ENCODE data around the gene ARL2.
"Not testable (repeated sequence)": the region's sequence is repeated elsewhere in the genome, so short reads cannot be mapped to it uniquely, and the experiment has no call there.

The ARL2 gene

DNA sequence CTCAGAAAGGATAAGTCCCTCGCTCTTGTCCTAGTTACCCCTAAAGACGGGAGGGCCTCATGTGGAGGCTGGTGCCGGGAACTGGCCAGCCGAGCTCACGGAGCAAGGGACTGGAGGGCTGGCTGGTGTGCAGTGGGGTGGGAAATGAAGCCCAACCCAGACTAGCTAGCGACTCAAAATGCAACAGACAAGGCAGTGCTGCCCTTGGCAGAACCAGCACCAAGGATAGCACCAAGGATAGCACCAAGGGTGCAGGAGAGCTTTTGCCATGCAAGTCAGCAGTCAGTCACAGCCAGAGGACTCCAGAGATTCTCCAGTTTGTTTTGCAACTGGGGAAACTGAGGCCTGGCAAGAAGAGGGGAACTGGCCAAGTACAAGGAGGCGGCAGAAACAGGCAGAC is 10.7 kb upstream of the ARL2 start:
- no peaks in the 10 kb centered on the region for H3K9me3 ChIP-seq (ENCODE audit: control insufficient read depth in 2 of 2, low read length in 2 of 2)
- no peaks in the 10 kb centered on the region for H3K36me3 ChIP-seq (ENCODE audit: control insufficient read depth in 2 of 2, insufficient read depth in 2 of 2, low read length in 2 of 2)
- no peaks in the 10 kb centered on the region for H3K27me3 ChIP-seq (ENCODE audit: control insufficient read depth in 2 of 2, insufficient read depth in 2 of 2, low read length in 2 of 2)
- H3K9ac ChIP-seq (ENCODE audit: low read depth in 1 of 2, low read length in 2 of 2) = no peak overlapping the region
- H3K4me3 ChIP-seq (ENCODE audit: low read length in 2 of 2) = no peak overlapping the region
- H3K4me1 ChIP-seq (ENCODE audit: control insufficient read depth in 2 of 2, insufficient read depth in 2 of 2, low read length in 2 of 2) = peaks cover 11 to 15% of the 10 kb centered on the region in 2 donors
- H3K27ac ChIP-seq (ENCODE audit: low read depth in 2 of 2, low read length in 2 of 2) = no peak overlapping the region

DNA sequence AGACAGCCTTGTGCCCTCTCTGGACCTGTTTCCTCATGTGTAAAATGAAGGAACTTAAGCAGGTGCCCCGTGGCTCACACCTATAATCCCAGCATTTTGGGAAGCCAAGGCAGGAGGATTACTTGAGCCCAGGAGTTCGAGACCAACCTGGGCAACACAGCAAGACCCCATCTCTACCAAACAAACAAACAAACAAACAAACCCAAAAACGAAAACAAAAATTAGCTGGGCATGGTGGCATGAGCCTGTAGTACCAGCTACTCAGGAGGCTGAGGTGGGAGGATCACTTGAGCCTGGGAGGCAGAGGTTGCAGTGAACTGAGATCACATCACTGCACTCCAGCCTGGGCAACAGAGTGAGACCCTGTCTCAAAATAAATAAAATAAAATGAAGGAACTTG is 10.0 kb upstream of the ARL2 start:
- H3K27ac ChIP-seq (ENCODE audit: low read depth in 2 of 2, low read length in 2 of 2); H3K4me1 ChIP-seq (ENCODE audit: control insufficient read depth in 2 of 2, insufficient read depth in 2 of 2, low read length in 2 of 2); H3K4me3 ChIP-seq (ENCODE audit: low read length in 2 of 2); H3K36me3 ChIP-seq (ENCODE audit: control insufficient read depth in 2 of 2, insufficient read depth in 2 of 2, low read length in 2 of 2); H3K9ac ChIP-seq (ENCODE audit: low read depth in 1 of 2, low read length in 2 of 2); H3K9me3 ChIP-seq (ENCODE audit: control insufficient read depth in 2 of 2, low read length in 2 of 2); H3K27me3 ChIP-seq (ENCODE audit: control insufficient read depth in 2 of 2, insufficient read depth in 2 of 2, low read length in 2 of 2): not testable (repeated sequence)

DNA sequence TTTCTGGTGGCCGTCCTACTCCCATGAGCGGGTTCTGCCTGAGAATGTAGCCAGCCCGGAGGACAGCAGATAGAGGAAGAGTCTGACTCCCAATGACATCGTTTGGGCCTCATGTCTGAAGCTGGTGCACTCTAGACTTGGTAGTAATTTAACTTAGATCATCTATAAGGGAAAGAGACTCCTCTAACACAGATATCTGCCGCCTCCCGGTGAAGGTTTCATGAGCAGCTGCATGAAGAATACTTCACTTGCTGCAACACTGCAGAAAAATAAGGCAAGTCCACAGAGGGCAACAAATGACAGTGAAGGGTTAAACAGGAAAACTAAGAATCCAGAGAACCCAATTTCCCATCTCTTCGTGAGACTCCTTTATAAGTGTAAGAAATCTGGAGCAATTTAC is 5.9 kb upstream of the ARL2 start:
- Histone ChIP-seq H3K9ac (ENCODE audit: low read depth in 1 of 2, low read length in 2 of 2) (no peak overlapping the region), H3K9me3 (ENCODE audit: control insufficient read depth in 2 of 2, low read length in 2 of 2) (no peaks in the 10 kb centered on the region), H3K4me3 (ENCODE audit: low read length in 2 of 2) (no peak overlapping the region), H3K27me3 (ENCODE audit: control insufficient read depth in 2 of 2, insufficient read depth in 2 of 2, low read length in 2 of 2) (no peaks in the 10 kb centered on the region), H3K36me3 (ENCODE audit: control insufficient read depth in 2 of 2, insufficient read depth in 2 of 2, low read length in 2 of 2) (no peaks in the 10 kb centered on the region), H3K27ac (ENCODE audit: low read depth in 2 of 2, low read length in 2 of 2) (no peak overlapping the region), H3K4me1 (ENCODE audit: control insufficient read depth in 2 of 2, insufficient read depth in 2 of 2, low read length in 2 of 2) (peaks cover 4% of the 10 kb centered on the region in 2 donors)

DNA sequence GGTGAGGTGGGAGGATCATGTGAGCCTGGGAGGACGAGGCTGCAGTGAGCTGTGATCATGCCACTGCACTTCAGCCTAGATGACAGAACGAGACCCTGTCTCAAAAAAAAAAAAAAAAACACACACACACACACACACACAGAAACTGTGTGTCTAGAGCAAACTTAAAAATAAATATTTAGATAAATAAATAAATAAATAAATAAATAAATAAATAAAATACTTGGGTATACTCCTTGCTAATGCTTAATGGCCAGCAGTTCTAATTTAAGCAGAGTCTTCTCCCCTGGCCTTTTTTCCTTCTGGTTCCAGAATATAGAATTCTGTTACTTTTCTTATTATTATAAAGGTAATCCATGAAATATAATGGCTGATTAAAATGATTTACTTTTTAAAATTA is 5.1 kb upstream of the ARL2 start:
- Histone ChIP-seq H3K27ac (ENCODE audit: low read depth in 2 of 2, low read length in 2 of 2) (no peak overlapping the region), H3K4me1 (ENCODE audit: control insufficient read depth in 2 of 2, insufficient read depth in 2 of 2, low read length in 2 of 2) (peaks cover 7 to 8% of the 10 kb centered on the region in 2 donors), H3K27me3 (ENCODE audit: control insufficient read depth in 2 of 2, insufficient read depth in 2 of 2, low read length in 2 of 2) (no peaks in the 10 kb centered on the region), H3K9ac (ENCODE audit: low read depth in 1 of 2, low read length in 2 of 2) (no peak overlapping the region), H3K9me3 (ENCODE audit: control insufficient read depth in 2 of 2, low read length in 2 of 2) (no peaks in the 10 kb centered on the region), H3K36me3 (ENCODE audit: control insufficient read depth in 2 of 2, insufficient read depth in 2 of 2, low read length in 2 of 2) (no peaks in the 10 kb centered on the region), H3K4me3 (ENCODE audit: low read length in 2 of 2) (no peak overlapping the region)

DNA sequence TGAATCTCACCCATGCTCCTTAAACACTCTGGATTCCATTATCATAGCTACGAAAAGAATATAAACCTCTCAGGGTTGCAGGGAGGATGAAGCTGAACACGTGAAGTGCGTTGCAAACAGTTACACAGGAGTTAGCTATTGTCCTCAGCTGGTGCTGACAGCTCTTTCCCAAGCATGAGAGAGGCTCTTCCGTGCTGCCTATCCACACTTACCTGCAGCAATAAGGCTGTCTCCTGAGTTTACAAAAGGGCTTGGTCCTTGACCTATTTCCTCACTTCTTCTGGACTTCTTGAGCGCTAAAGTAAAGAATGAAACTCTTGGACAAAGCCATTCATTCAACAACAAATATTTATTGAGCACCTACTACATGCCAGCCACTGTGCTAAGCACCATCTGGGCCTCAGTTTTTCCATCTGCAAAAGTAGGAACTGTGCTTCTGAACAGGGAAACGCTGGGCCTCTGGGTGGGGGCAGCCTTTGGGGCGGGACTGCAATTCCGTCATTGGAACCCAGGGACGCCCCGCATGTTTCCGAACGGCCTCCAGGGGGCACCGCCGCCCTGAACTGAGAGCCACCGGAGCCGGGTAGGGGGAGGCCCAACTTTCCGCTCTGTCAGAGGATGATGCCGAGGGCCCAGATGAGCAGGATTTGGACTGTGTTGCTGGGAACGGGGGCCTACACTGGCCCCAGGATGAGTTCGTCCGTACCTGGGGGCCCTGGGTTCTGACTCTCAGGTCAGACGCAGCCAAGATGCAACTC is 651 bp upstream of the ARL2 start:
- peaks cover 0 to 2% of the 10 kb centered on the region in 2 donors for H3K36me3 ChIP-seq (ENCODE audit: control insufficient read depth in 2 of 2, insufficient read depth in 2 of 2, low read length in 2 of 2)
- peak overlapping the region; percentile 95 to 99 for H3K9ac ChIP-seq (ENCODE audit: low read depth in 1 of 2, low read length in 2 of 2)
- H3K27ac ChIP-seq (ENCODE audit: low read depth in 2 of 2, low read length in 2 of 2) = peak overlapping the region; percentile 99 to 100
- H3K4me3 ChIP-seq (ENCODE audit: low read length in 2 of 2) = peak overlapping the region; percentile 78 to 94
- no peaks in the 10 kb centered on the region for H3K9me3 ChIP-seq (ENCODE audit: control insufficient read depth in 2 of 2, low read length in 2 of 2)
- H3K27me3 ChIP-seq (ENCODE audit: control insufficient read depth in 2 of 2, insufficient read depth in 2 of 2, low read length in 2 of 2) = no peaks in the 10 kb centered on the region
- H3K4me1 ChIP-seq (ENCODE audit: control insufficient read depth in 2 of 2, insufficient read depth in 2 of 2, low read length in 2 of 2) = peaks cover 14 to 15% of the 10 kb centered on the region in 2 donors

DNA sequence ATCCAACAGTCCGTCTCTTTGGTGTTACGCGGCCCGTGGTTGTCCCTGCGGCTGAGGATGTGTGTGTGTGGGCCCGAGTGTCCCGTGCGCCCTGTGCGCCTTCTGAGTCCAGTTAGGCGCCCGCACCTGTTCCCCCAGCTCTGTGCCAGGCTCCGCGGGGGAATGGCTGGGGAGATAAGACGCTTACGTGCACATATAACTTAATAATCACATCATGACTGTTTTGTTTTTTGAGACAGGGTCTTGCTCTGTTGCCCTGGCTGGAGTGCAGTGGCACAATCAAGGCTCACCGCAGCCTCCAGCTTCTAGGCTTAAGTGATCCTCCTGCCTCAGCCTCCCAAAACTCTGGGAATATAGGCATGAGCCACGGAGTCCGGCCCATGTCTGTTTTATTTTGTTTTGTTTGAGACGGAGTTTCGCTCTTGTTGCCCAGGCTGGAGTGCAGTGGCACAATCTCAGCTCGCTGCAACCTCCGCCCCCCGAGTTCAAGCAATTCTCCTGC is 817 bp downstream of the ARL2 start:
- H3K27me3 ChIP-seq (ENCODE audit: control insufficient read depth in 2 of 2, insufficient read depth in 2 of 2, low read length in 2 of 2) = no peaks in the 10 kb centered on the region
- peaks cover 14 to 15% of the 10 kb centered on the region in 2 donors for H3K4me1 ChIP-seq (ENCODE audit: control insufficient read depth in 2 of 2, insufficient read depth in 2 of 2, low read length in 2 of 2)
- peak overlapping the region; percentile 78 to 94 for H3K4me3 ChIP-seq (ENCODE audit: low read length in 2 of 2)
- peak overlapping the region; percentile 95 to 99 for H3K9ac ChIP-seq (ENCODE audit: low read depth in 1 of 2, low read length in 2 of 2)
- no peaks in the 10 kb centered on the region for H3K9me3 ChIP-seq (ENCODE audit: control insufficient read depth in 2 of 2, low read length in 2 of 2)
- H3K36me3 ChIP-seq (ENCODE audit: control insufficient read depth in 2 of 2, insufficient read depth in 2 of 2, low read length in 2 of 2) = peaks cover under 1 to 11% of the 10 kb centered on the region in 2 donors
- peak overlapping the region; percentile 99 to 100 for H3K27ac ChIP-seq (ENCODE audit: low read depth in 2 of 2, low read length in 2 of 2)

DNA sequence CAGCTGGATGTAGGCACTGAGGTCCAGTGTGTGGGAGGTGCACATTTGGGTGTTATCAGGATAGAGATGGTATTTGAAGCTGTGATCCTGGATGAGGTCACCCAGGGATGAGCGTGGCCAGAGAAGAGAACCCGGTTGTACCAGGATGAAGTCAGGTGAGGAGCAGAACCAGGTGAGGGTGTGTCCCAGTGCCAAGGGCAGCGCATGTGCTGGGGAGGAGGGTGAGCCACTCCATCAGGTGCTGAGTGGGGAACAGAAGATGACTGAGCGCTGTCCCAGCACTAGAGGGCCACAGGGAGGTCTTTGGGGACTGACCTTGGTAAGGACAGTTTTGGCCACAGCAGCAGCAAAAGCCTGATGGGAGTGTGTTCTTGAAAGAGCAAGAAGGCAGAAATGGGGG is 2.7 kb downstream of the ARL2 start:
- no peak overlapping the region for H3K27ac ChIP-seq (ENCODE audit: low read depth in 2 of 2, low read length in 2 of 2)
- peaks cover 14 to 15% of the 10 kb centered on the region in 2 donors for H3K4me1 ChIP-seq (ENCODE audit: control insufficient read depth in 2 of 2, insufficient read depth in 2 of 2, low read length in 2 of 2)
- no peaks in the 10 kb centered on the region for H3K9me3 ChIP-seq (ENCODE audit: control insufficient read depth in 2 of 2, low read length in 2 of 2)
- H3K36me3 ChIP-seq (ENCODE audit: control insufficient read depth in 2 of 2, insufficient read depth in 2 of 2, low read length in 2 of 2) = peaks cover 4 to 25% of the 10 kb centered on the region in 2 donors
- H3K27me3 ChIP-seq (ENCODE audit: control insufficient read depth in 2 of 2, insufficient read depth in 2 of 2, low read length in 2 of 2) = no peaks in the 10 kb centered on the region
- H3K4me3 ChIP-seq (ENCODE audit: low read length in 2 of 2) = no peak overlapping the region
- no peak overlapping the region for H3K9ac ChIP-seq (ENCODE audit: low read depth in 1 of 2, low read length in 2 of 2)

DNA sequence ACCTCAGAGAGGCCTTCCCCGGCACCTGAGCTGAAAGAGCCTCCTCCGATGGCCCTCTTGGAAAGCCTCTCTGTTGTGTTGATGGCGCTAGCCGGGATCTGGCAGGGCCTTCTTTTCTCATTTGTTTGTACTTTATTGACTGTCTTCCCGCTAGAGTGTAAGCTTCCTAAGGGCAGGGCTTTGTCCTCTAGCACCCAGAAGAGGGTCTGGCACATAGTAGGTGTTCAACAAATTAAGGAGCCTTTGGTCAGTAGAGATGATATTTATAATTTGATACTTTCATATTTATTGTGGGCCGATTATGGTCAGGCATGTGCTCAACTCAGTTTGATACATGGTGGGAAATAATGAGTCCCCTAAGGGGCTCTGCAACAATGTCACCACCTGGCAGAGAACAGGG is 4.0 kb downstream of the ARL2 start:
- Histone ChIP-seq H3K9me3 (ENCODE audit: control insufficient read depth in 2 of 2, low read length in 2 of 2) (no peaks in the 10 kb centered on the region), H3K4me1 (ENCODE audit: control insufficient read depth in 2 of 2, insufficient read depth in 2 of 2, low read length in 2 of 2) (peaks cover 12 to 14% of the 10 kb centered on the region in 2 donors), H3K9ac (ENCODE audit: low read depth in 1 of 2, low read length in 2 of 2) (no peak overlapping the region), H3K4me3 (ENCODE audit: low read length in 2 of 2) (no peak overlapping the region), H3K27ac (ENCODE audit: low read depth in 2 of 2, low read length in 2 of 2) (no peak overlapping the region), H3K36me3 (ENCODE audit: control insufficient read depth in 2 of 2, insufficient read depth in 2 of 2, low read length in 2 of 2) (peaks cover 4 to 26% of the 10 kb centered on the region in 2 donors), H3K27me3 (ENCODE audit: control insufficient read depth in 2 of 2, insufficient read depth in 2 of 2, low read length in 2 of 2) (no peaks in the 10 kb centered on the region)

DNA sequence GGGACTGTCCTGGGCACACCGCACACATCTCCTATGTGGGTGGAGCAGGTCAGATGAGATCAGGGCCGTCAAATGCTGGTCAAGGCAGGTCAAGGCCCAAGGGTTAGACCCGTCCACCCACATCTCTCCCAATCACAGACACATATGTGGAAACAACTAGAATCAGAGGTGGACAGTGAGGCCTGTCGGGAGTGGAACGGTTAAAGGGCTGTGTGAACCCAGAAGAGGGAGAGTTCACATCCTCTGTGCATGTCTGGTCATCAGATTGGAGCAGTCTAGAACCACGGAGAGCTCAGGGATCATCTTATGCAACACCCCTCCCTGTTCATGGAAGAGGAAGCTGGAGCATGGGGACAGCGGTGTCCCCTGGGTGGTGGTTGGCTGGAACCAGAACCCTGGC is 5.9 kb downstream of the ARL2 start:
- Histone ChIP-seq H3K4me1 (ENCODE audit: control insufficient read depth in 2 of 2, insufficient read depth in 2 of 2, low read length in 2 of 2) (peaks cover 4 to 12% of the 10 kb centered on the region in 2 donors), H3K9ac (ENCODE audit: low read depth in 1 of 2, low read length in 2 of 2) (no peak overlapping the region), H3K4me3 (ENCODE audit: low read length in 2 of 2) (no peak overlapping the region), H3K27ac (ENCODE audit: low read depth in 2 of 2, low read length in 2 of 2) (no peak overlapping the region), H3K36me3 (ENCODE audit: control insufficient read depth in 2 of 2, insufficient read depth in 2 of 2, low read length in 2 of 2) (peaks cover 4 to 26% of the 10 kb centered on the region in 2 donors), H3K9me3 (ENCODE audit: control insufficient read depth in 2 of 2, low read length in 2 of 2) (no peaks in the 10 kb centered on the region), H3K27me3 (ENCODE audit: control insufficient read depth in 2 of 2, insufficient read depth in 2 of 2, low read length in 2 of 2) (no peaks in the 10 kb centered on the region)

DNA sequence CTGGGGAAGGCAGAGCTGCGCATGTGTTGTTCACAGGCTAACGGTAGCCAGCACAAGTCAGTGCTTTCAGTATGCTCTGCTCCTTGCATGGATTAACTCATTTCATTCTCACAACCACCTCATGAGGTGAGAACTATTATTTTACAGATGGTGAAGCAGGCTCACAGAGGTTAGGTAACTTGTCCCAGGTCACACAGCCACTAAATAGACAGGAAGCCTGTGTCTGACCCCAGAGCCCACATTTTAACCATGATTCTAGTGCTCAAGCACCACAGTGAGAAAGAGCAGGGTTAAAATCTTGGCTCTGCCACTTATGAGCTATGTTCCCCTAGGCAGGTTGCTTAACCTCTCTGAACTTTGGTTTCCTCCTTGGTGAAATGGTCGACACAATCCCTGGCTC is 7.0 kb downstream of the ARL2 start:
- Histone ChIP-seq H3K36me3 (ENCODE audit: control insufficient read depth in 2 of 2, insufficient read depth in 2 of 2, low read length in 2 of 2) (peaks cover 4 to 26% of the 10 kb centered on the region in 2 donors), H3K27ac (ENCODE audit: low read depth in 2 of 2, low read length in 2 of 2) (no peak overlapping the region), H3K9me3 (ENCODE audit: control insufficient read depth in 2 of 2, low read length in 2 of 2) (no peaks in the 10 kb centered on the region), H3K27me3 (ENCODE audit: control insufficient read depth in 2 of 2, insufficient read depth in 2 of 2, low read length in 2 of 2) (no peaks in the 10 kb centered on the region), H3K4me1 (ENCODE audit: control insufficient read depth in 2 of 2, insufficient read depth in 2 of 2, low read length in 2 of 2) (peaks cover 0 to 9% of the 10 kb centered on the region in 2 donors), H3K4me3 (ENCODE audit: low read length in 2 of 2) (no peak overlapping the region), H3K9ac (ENCODE audit: low read depth in 1 of 2, low read length in 2 of 2) (no peak overlapping the region)

Measured in mucosa of rectum (tissue), 2 donors.